GM19023 (cell line): ENCODE measurements around the gene PLCB1.
A peak's percentile ranks its signal among the peaks of the same experiment; 100 is the strongest.
"Not testable (repeated sequence)": the region's sequence is repeated elsewhere in the genome, so short reads cannot be mapped to it uniquely, and the experiment has no call there.

ENCODE experiments used
- ATAC-seq: cut with Tn5 transposase; IDR thresholded peaks from one replicate; pipeline ENCODE4 v1.9.1; 2021; ENCODE audit warnings: mild to moderate bottlenecking, moderate library complexity; ENCODE audit not compliant: unreplicated experiment

PLCB1 gene

GRCh38 chr20:8131598-8132483 lies at the start of gene PLCB1:
PLCB1 (plus strand) TSS chr20:8132266; CDS start chr20:8132652, 386 bp downstream.
- peak; percentile 88 for ATAC-seq

- ATAC-seq, result no peak
Measured at GRCh38 chr20:8082989-8083388, 49.1 kb upstream of the PLCB1 start.

DNA sequence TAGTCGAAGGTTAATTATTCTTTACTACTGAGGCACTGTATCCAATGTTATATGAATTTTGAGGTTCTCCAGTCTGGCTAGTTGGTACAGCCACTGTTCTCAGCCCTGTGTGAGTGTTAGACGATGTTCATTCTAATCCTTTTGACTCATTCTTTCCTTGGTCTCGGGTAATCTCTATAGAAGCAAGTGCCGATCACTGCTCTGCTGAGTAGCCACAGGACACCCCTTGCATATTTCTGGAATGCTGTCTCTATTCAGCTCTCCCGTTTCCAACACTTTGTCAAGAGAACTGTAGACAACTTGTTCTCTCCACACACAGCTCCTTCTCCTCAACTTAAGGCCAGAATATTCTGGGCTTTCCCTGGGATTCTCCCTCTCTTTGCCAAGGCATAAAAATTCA lies 42.4 kb upstream of the PLCB1 start:
- no peak for ATAC-seq

- no peak for ATAC-seq
Measured at GRCh38 chr20:8094415-8094818, 37.6 kb upstream of the PLCB1 start.

DNA sequence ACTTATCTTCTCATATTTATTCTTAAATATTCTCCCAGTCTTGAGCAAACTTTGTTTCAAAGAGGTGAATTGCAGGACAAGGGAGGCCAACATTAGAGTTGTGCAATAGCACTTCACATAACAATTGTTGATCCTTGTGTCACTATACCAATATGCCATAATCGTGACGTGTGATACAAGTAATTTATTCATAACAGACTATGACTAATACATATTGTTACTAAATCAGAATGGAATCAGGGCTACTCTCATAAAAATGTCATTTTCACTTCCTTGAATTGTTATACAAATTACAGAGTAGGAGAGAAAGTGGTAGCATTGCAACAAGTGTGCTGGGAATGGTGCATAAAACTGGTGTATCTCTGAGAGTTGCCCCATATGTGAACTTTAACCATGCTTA lies 37.2 kb upstream of the PLCB1 start:
- ATAC-seq, result no peak

DNA sequence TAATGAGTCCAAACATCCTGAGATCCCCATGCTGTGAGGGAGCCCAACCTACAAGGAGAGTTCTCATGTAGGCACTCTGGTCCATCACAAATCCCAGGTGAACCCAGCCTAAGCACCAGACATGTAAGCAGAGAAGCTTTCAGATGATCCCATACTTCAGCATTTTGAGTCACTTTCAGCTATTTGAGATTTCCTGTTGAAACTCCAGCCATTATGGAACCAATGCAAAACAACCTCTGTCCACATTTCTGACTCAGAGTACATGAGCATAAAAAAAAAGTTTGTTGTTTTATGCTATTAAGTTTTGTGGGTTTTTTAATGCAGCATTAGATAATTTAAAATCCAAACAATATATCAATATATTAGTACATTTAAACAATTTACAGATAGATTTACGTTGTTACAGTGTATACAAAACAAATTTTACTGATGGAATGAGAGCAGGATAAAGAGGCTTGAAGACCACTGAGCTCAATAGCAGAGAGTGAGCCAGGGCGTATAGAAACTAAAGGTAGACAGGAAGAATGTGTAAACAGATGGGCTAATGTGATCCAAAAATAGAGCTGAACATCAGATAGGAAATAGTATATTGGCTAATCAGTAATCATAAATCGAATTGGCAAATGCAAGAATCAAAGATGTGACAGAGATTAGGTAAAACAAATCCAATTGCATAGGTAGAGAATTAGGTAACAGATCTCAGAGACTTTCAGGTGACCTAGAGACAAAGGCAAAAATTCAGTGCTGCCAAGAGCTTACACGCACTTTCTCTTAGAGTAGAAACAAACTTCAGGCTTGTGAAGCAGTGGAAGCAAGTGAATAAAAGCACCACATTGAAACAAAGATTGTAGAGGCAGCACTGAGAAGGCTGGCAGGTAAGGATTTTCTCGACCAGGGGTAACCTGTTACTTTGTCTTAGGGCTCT lies 36.2 kb upstream of the PLCB1 start:
- no peak for ATAC-seq

GRCh38 chr20:8097307-8097706 lies 34.8 kb upstream of the PLCB1 start:
- ATAC-seq, result no peak

- no peak for ATAC-seq
Measured at GRCh38 chr20:8104252-8104651, 27.8 kb upstream of the PLCB1 start.

DNA sequence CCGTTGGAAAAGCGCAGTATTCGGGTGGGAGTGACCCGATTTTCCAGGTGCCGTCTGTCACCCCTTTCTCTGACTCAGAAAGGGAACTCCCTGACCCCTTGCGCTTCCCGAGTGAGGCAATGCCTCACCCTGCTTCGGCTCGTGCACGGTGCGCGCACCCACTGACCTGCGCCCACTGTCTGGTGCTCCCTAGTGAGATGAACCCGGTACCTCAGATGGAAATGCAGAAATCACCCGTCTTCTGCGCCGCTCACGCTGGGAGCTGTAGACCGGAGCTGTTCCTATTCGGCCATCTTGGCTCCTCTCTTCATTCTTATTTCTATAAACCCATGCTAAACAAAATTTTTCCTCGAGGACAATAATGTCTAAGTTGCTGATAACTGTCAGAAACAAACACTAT lies 17.5 kb upstream of the PLCB1 start:
- ATAC-seq, result not testable (repeated sequence)

GRCh38 chr20:8115436-8115835 lies 16.6 kb upstream of the PLCB1 start:
- no peak for ATAC-seq

- no peak for ATAC-seq
Measured at GRCh38 chr20:8116067-8116811, 15.8 kb upstream of the PLCB1 start.

- ATAC-seq, result no peak
Measured at GRCh38 chr20:8117636-8118035, 14.4 kb upstream of the PLCB1 start.

- no peak for ATAC-seq
Measured at GRCh38 chr20:8118039-8118438, 14.0 kb upstream of the PLCB1 start.

GRCh38 chr20:8118760-8119159 lies 13.3 kb upstream of the PLCB1 start:
- ATAC-seq, result no peak

- no peak for ATAC-seq
Measured at GRCh38 chr20:8121666-8122065, 10.4 kb upstream of the PLCB1 start.

DNA sequence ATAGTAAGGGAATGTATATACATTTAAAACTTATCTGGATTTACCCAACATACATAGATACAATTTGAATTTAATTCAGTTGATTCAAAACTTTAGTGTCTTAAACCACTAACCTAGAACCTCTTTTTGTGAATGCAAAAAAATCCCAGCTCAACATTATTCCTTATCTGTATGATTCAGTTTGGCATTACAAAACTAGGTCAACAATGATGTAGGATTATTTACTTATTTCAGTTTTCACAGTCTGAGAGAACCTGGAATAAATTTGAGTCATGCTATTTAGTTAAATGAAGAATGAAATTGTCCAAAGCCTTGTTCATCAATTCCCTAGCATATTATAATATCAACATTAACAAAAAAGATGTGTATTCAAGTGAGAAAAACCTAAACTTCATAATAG lies 7.4 kb upstream of the PLCB1 start:
- ATAC-seq, result no peak

DNA sequence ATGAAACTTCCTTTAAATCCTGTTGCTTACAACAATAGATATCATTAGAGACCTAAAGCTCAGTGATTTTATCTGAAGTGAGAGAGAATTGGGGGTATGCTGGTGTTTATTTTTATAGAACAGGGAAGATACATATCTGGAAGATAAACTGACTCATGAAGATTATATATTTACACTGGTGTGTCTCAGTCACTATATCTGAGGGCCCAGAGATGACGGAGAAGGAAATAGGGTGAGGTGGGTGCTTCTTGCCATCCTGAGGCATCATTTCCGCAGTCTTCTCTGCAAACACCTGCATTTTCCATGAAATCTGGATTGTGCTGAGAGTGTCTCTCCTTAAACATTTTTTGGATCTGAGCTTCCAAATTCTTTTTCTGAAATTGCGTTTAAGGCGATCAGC lies 5.9 kb upstream of the PLCB1 start:
- ATAC-seq, result no peak

DNA sequence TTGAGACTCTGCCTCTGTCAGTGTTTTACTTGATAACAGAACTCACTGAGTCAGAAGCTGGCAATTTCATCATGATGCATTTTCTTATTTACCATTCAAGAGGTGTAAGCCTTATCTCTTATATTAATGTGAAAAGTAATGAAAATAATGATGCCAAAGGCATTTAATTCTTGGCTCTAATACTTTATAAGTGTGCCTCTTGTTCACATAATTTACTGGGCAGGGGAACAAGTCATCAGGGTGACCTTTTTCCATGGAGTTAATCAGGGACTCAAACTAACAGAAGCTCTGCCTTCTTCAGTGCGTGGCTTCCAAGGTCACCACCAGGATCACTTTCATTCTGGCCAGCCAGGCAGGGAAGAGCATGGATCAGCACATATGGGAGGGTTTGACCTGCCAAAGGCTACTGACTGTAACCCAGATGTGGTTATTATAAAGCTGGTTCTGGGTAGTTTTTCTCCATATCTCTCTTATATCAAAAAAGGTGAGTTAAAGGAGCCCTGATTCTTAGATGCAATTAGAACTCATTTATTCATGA lies 5.2 kb upstream of the PLCB1 start:
- ATAC-seq, result no peak

DNA sequence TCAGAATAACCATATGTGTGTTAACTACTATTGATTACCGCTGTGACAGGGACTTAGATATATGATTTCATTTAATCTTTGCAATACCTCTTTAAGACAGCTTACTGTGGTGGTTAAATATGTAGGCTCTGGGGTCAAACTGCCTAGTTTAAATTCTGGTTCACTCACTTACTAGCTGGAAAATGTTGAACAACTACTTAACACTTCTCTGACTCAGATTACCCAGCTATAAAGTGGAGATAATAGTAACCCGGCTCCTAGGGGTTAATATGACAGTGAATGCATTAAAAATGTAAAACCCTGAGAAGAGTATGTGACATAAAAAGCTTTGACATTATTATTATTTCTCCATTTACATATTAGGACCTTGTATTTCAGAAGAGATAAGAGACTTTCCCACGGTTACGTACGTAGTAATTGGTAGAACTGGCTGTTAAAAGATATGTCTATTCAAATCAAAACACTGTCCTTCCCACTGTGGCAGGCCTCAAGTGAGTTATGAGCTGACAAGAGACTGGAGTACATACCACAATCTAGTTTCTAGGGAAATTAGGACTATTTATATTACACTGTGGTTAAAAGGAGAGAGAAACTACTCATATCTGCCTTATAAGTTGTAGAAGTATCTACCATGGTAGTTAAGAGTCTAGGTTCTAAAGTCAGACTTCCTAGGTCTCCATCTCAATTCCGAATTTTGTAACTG lies 4.4 kb upstream of the PLCB1 start:
- peak; percentile 38 for ATAC-seq
